K562 (cell line): ENCODE measurements around the gene SMIM12. TPM values are rescaled to one million over a fixed set of nuclear protein-coding genes. Genes with fewer than 3 reads are reported as not detected.
A peak's percentile ranks its signal among the peaks of the same experiment; 100 is the strongest.

Source experiments
- CBX3 ChIP-seq, 2 experiments: IDR thresholded peaks; 1 replicate in 1 of 2; 2 replicates in 1 of 2; pipeline ENCODE4 v1.6.1; 2012; ENCODE audit warnings: inconsistent platforms in 2 of 2, low read length in 2 of 2, borderline replicate concordance in 1 of 2, control low read depth in 1 of 2
- CBX8 ChIP-seq: fragments of 200-600 bp; sonication (generic); IDR thresholded peaks from 2 replicates; pipeline ENCODE4 v1.6.1; 2012; ENCODE audit warnings: borderline replicate concordance, mixed run types, low read depth, mild to moderate bottlenecking, moderate library complexity, mixed read lengths, low read length, control low read depth, inconsistent platforms; ENCODE audit not compliant: poor library complexity, severe bottlenecking; ENCODE audit errors: extremely low read depth
- FOXA3 ChIP-seq, 2 experiments: fragments of 450-650 bp in 1 of 2; sonication (generic) in 1 of 2; formaldehyde crosslinking; IDR thresholded peaks in 1 of 2; conservative IDR thresholded peaks in 1 of 2; 2 replicates each; pipeline versions ENCODE4 v1.4.0 to v1.8.0; 2020 to 2022; ENCODE audit warnings: mild to moderate bottlenecking in 2 of 2, missing genetic modification reagents in 1 of 2
- HDAC2 ChIP-seq: fragments of 450-650 bp; IDR thresholded peaks from 2 replicates; pipeline ENCODE4 v1.6.1; 2016; ENCODE audit warnings: mild to moderate bottlenecking
- MECOM ChIP-seq: fragments of 250-450 bp; sonication (Bioruptor Pico); IDR thresholded peaks from 2 replicates; pipeline ENCODE4 v1.8.0; 2022; ENCODE audit warnings: inconsistent platforms
- MED1 ChIP-seq: sonication (generic); formaldehyde crosslinking; IDR thresholded peaks from 2 replicates; pipeline ENCODE4 v1.8.1; 2023; ENCODE audit warnings: missing genetic modification reagents, borderline replicate concordance
- MTA3 ChIP-seq: fragments of 450-650 bp; formaldehyde crosslinking; IDR thresholded peaks from 2 replicates; pipeline ENCODE4 v1.6.1; 2017; ENCODE audit warnings: mild to moderate bottlenecking, borderline replicate concordance
- NELFE ChIP-seq: IDR thresholded peaks from 2 replicates; pipeline ENCODE4 v1.6.1; 2011; ENCODE audit warnings: mild to moderate bottlenecking; ENCODE audit not compliant: insufficient read depth, insufficient read length
- SIRT6 ChIP-seq: IDR thresholded peaks from one replicate; pipeline ENCODE4 v1.6.1; 2012; ENCODE audit warnings: low read depth, mild to moderate bottlenecking, control low read depth, inconsistent platforms, low read length, moderate library complexity
- SMARCC2 ChIP-seq: fragments of 450-650 bp; IDR thresholded peaks from 2 replicates; pipeline ENCODE4 v1.6.1; 2017; ENCODE audit warnings: antibody characterized with exemption, moderate library complexity, mild to moderate bottlenecking, low read depth
- ZFP36 ChIP-seq: fragments of 150-350 bp; IDR thresholded peaks from 2 replicates; pipeline ENCODE4 v1.6.1; 2018; ENCODE audit warnings: low read length, low read depth; ENCODE audit not compliant: partially characterized antibody
- ZFPM2 ChIP-seq: fragments of 250-450 bp; sonication (Bioruptor Pico); IDR thresholded peaks from 2 replicates; pipeline ENCODE4 v1.5.1; 2022; ENCODE audit warnings: mild to moderate bottlenecking
- ZZZ3 ChIP-seq: fragments of 450-650 bp; IDR thresholded peaks from 2 replicates; pipeline ENCODE4 v1.6.1; 2016; ENCODE audit warnings: antibody characterized with exemption, mild to moderate bottlenecking, moderate library complexity
- polyA plus RNA-seq, 8 experiments: library from polyadenylated mRNA; depleted of rRNA in 4 of 8; stranded (reverse) in 5 of 8; unstranded in 3 of 8; fragments of >200 nt; fragmentation: Nextera tagmentation in 2 of 8; fragmentation: Illumina TruSeq in 1 of 8; extraction: Ambion mirVana in 2 of 8; extraction: Trizol in 1 of 8; gene quantifications; 2 replicates each; pipeline versions ENCODE4 v1.2.1 to v1.2.3, GENCODE V29; 2011 to 2014; ENCODE audit warnings: inconsistent platforms in 1 of 8, missing spikeins in 1 of 8
- total RNA-seq, 7 experiments: library from RNA; depleted of rRNA in 6 of 7; stranded (reverse); fragments of >200 nt in 6 of 7; fragmentation: Illumina TruSeq in 2 of 7; extraction: Trizol in 2 of 7; gene quantifications; 2 replicates each; pipeline versions ENCODE4 v1.2.1 to v1.2.3, GENCODE V29; 2011 to 2021; ENCODE audit warnings: low replicate concordance in 1 of 7
- TF ChIP-seq, protein P1 (sequence below): fragments of 200-800 bp; sonication (Bioruptor generic); IDR thresholded peaks from 2 replicates; pipeline ENCODE4 v1.6.1; 2017; ENCODE audit warnings: missing genetic modification characterization, missing compliant biosample characterization
- TF ChIP-seq, protein P2 (sequence below): IDR thresholded peaks from 2 replicates; pipeline ENCODE4 v1.6.1; 2012; ENCODE audit warnings: low read depth, low read length, improper control_type of control experiment, borderline replicate concordance
- TF ChIP-seq, protein P3 (sequence below), 2 experiments: fragments of 450-650 bp; IDR thresholded peaks; 2 replicates each; pipeline ENCODE4 v1.6.1; 2016
- TF ChIP-seq, protein P4 (sequence below), 2 experiments: fragments of 450-650 bp in 1 of 2; sonication (generic) in 1 of 2; formaldehyde crosslinking in 1 of 2; IDR thresholded peaks in 1 of 2; conservative IDR thresholded peaks in 1 of 2; 2 replicates each; pipeline versions ENCODE4 v1.6.1 to v1.8.1; 2016 to 2023; ENCODE audit warnings: mild to moderate bottlenecking in 2 of 2, moderate library complexity in 2 of 2, inconsistent platforms in 1 of 2, missing genetic modification reagents in 1 of 2
- TF ChIP-seq, protein P5 (sequence below): fragments of 450-650 bp; IDR thresholded peaks from 2 replicates; pipeline ENCODE4 v1.7.1; 2018; ENCODE audit warnings: mild to moderate bottlenecking, low read depth; ENCODE audit not compliant: partially characterized antibody

Gene SMIM12
- total and polyA plus RNA-seq, 9 of the 15 experiments (the other 6 are each of a cell fraction or from before 2014, with no cell fraction given) = 51.7 to 112 (median 63.9) TPM

DNA sequence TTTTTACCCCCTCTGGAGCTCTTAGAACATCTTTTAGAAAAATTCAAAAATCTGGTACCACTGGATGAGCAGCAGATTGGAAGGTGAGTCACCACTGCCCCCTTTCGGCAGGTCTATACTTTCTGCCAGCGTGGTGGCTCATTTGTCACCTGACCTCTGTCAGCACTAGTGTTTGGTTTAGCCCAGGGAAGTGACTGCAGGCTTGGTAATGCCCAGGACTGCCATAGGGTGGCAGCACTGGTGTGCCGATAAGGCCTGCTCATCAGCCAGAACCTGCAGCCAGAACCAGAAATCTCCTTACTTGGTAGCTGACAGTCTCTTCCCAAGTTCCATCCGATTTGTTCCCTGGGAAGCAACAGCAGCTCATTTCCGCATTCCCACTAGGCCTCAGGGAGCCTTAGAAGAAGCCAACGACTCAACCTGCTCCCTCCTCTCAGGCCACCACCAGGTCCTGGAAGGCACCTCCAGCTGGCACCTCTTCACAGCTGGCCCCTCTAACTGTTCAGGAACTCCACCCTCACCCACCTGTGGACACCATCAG, 6.8 kb downstream of the SMIM12 start (continued):
- TF ChIP-seq, protein P1, sequence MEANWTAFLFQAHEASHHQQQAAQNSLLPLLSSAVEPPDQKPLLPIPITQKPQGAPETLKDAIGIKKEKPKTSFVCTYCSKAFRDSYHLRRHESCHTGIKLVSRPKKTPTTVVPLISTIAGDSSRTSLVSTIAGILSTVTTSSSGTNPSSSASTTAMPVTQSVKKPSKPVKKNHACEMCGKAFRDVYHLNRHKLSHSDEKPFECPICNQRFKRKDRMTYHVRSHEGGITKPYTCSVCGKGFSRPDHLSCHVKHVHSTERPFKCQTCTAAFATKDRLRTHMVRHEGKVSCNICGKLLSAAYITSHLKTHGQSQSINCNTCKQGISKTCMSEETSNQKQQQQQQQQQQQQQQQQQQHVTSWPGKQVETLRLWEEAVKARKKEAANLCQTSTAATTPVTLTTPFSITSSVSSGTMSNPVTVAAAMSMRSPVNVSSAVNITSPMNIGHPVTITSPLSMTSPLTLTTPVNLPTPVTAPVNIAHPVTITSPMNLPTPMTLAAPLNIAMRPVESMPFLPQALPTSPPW (CRISPR knock-in tag) = peak; percentile 9; the same call in 1 of the 2 replicates
- peak; percentile 97 for TF ChIP-seq ZFP36
- no peak for TF ChIP-seq MED1 (CRISPR knock-in tag)
- TF ChIP-seq FOXA3 (CRISPR knock-in tag; conservative IDR thresholded peaks at IDR 0.05 in 1 of 2, IDR thresholded peaks at IDR 0.05 in 1 of 2) = no peak
- TF ChIP-seq, protein P2, sequence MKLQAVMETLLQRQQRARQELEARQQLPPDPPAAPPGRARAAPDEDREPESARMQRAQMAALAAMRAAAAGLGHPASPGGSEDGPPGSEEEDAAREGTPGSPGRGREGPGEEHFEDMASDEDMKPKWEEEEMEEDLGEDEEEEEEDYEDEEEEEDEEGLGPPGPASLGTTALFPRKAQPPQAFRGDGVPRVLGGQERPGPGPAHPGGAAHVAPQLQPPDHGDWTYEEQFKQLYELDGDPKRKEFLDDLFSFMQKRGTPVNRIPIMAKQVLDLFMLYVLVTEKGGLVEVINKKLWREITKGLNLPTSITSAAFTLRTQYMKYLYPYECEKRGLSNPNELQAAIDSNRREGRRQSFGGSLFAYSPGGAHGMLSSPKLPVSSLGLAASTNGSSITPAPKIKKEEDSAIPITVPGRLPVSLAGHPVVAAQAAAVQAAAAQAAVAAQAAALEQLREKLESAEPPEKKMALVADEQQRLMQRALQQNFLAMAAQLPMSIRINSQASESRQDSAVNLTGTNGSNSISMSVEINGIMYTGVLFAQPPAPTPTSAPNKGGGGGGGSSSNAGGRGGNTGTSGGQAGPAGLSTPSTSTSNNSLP = no peak
- TF ChIP-seq, protein P3, sequence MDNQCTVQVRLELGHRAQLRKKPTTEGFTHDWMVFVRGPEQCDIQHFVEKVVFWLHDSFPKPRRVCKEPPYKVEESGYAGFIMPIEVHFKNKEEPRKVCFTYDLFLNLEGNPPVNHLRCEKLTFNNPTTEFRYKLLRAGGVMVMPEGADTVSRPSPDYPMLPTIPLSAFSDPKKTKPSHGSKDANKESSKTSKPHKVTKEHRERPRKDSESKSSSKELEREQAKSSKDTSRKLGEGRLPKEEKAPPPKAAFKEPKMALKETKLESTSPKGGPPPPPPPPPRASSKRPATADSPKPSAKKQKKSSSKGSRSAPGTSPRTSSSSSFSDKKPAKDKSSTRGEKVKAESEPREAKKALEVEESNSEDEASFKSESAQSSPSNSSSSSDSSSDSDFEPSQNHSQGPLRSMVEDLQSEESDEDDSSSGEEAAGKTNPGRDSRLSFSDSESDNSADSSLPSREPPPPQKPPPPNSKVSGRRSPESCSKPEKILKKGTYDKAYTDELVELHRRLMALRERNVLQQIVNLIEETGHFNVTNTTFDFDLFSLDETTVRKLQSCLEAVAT (IDR thresholded peaks at IDR 0.05) = 0 out of 4 replicates have a peak, but pooled peaks of 1 of the 2 experiments have one; percentile 12
- no peak for TF ChIP-seq ZZZ3
- TF ChIP-seq, protein P4, sequence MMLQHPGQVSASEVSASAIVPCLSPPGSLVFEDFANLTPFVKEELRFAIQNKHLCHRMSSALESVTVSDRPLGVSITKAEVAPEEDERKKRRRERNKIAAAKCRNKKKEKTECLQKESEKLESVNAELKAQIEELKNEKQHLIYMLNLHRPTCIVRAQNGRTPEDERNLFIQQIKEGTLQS (IDR thresholded peaks at IDR 0.05) = no peak
- TF ChIP-seq, protein P4 (CRISPR knock-in tag; conservative IDR thresholded peaks at IDR 0.05) = no peak
- no peak for TF ChIP-seq CBX8
- TF ChIP-seq SIRT6 = no peak
- TF ChIP-seq NELFE = no peak
- no peak for TF ChIP-seq MECOM (CRISPR knock-in tag)
- peak in 1 of 2 experiments; percentile 94; a peak in 2 of 3 replicates for TF ChIP-seq CBX3 (IDR thresholded peaks at IDR 0.05; ENCODE audit: borderline replicate concordance in 1 of 2, low read length in 2 of 2)
- TF ChIP-seq ZFPM2 = no peak
- TF ChIP-seq HDAC2 = no peak
- TF ChIP-seq MTA3 = peak; percentile 45; the same call in 1 of the 2 replicates
- no peak for TF ChIP-seq SMARCC2
- TF ChIP-seq, protein P5, sequence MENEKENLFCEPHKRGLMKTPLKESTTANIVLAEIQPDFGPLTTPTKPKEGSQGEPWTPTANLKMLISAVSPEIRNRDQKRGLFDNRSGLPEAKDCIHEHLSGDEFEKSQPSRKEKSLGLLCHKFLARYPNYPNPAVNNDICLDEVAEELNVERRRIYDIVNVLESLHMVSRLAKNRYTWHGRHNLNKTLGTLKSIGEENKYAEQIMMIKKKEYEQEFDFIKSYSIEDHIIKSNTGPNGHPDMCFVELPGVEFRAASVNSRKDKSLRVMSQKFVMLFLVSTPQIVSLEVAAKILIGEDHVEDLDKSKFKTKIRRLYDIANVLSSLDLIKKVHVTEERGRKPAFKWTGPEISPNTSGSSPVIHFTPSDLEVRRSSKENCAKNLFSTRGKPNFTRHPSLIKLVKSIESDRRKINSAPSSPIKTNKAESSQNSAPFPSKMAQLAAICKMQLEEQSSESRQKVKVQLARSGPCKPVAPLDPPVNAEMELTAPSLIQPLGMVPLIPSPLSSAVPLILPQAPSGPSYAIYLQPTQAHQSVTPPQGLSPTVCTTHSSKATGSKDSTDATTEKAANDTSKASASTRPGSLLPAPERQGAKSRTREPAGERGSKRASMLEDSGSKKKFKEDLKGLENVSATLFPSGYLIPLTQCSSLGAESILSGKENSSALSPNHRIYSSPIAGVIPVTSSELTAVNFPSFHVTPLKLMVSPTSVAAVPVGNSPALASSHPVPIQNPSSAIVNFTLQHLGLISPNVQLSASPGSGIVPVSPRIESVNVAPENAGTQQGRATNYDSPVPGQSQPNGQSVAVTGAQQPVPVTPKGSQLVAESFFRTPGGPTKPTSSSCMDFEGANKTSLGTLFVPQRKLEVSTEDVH = peak; percentile 62
